SK-N-SH treated with all-trans-retinoic acid at 6 μM for 48 hours (cell line): ENCODE data around the gene CALN1.

Source experiments
- ATAC-seq: fragments of 200-7000 bp; cut with Tn5 transposase; 3 replicates; pipeline ENCODE4 v1.9.1; 2020; ENCODE audit warnings: mild to moderate bottlenecking, moderate library complexity
- ARNTL ChIP-seq: fragments of 450-650 bp; formaldehyde crosslinking; IDR thresholded peaks from 2 replicates; pipeline ENCODE4 v1.5.0; 2020; ENCODE audit warnings: low read depth, mild to moderate bottlenecking, moderate library complexity, borderline replicate concordance
- BACH2 ChIP-seq: fragments of 250-450 bp; sonication (Bioruptor Pico); IDR thresholded peaks from 2 replicates; pipeline ENCODE4 v1.9.0; 2021; ENCODE audit warnings: mild to moderate bottlenecking, borderline replicate concordance
- CREB5 ChIP-seq: fragments of 250-450 bp; sonication (Bioruptor Pico); IDR thresholded peaks from 2 replicates; pipeline ENCODE4 v1.5.1; 2020; ENCODE audit warnings: low read depth, mild to moderate bottlenecking, moderate library complexity
- CSDC2 ChIP-seq: fragments of 250-450 bp; sonication (Bioruptor Pico); IDR thresholded peaks from 2 replicates; pipeline ENCODE4 v1.5.0; 2020; ENCODE audit warnings: mild to moderate bottlenecking, moderate library complexity
- CSRNP3 ChIP-seq: fragments of 250-450 bp; sonication (Bioruptor Pico); IDR thresholded peaks from 2 replicates; pipeline ENCODE4 v1.5.1; 2021; ENCODE audit warnings: mild to moderate bottlenecking, moderate library complexity
- ESRRG ChIP-seq: fragments of 250-450 bp; sonication (Bioruptor Pico); IDR thresholded peaks from 2 replicates; pipeline ENCODE4 v1.6.1; 2021; ENCODE audit warnings: mild to moderate bottlenecking
- GLIS3 ChIP-seq: fragments of 250-450 bp; sonication (Bioruptor Pico); IDR thresholded peaks from 2 replicates; pipeline ENCODE4 v1.5.0; 2020; ENCODE audit warnings: mild to moderate bottlenecking, moderate library complexity
- ISL1 ChIP-seq: fragments of 250-450 bp; sonication (Bioruptor Pico); IDR thresholded peaks from 2 replicates; pipeline ENCODE4 v2.1.2; 2022; ENCODE audit warnings: mild to moderate bottlenecking, moderate library complexity
- OSR1 ChIP-seq: fragments of 250-450 bp; sonication (Bioruptor Pico); IDR thresholded peaks from 2 replicates; pipeline ENCODE4 v1.8.0; 2022; ENCODE audit warnings: moderate library complexity, mild to moderate bottlenecking, inconsistent platforms
- PATZ1 ChIP-seq: fragments of 250-450 bp; sonication (Bioruptor Pico); IDR thresholded peaks from 2 replicates; pipeline ENCODE4 v1.8.0; 2020; ENCODE audit warnings: mild to moderate bottlenecking, moderate library complexity, borderline replicate concordance
- PPARA ChIP-seq: fragments of 250-450 bp; sonication (Bioruptor Pico); IDR thresholded peaks from 2 replicates; pipeline ENCODE4 v1.5.0; 2020; ENCODE audit warnings: mild to moderate bottlenecking, borderline replicate concordance
- RARB ChIP-seq: fragments of 250-450 bp; sonication (Bioruptor Pico); IDR thresholded peaks from 2 replicates; pipeline ENCODE4 v1.8.0; 2021; ENCODE audit warnings: mild to moderate bottlenecking, moderate library complexity
- SNAI2 ChIP-seq: fragments of 250-450 bp; sonication (Bioruptor Pico); IDR thresholded peaks from 2 replicates; pipeline ENCODE4 v1.5.0; 2020; ENCODE audit warnings: mild to moderate bottlenecking, moderate library complexity
- TCF4 ChIP-seq: fragments of 250-450 bp; sonication (Bioruptor Pico); IDR thresholded peaks from 2 replicates; pipeline ENCODE4 v1.8.0; 2021; ENCODE audit warnings: mild to moderate bottlenecking, moderate library complexity, borderline replicate concordance
- TOX ChIP-seq: fragments of 250-450 bp; sonication (Bioruptor Pico); IDR thresholded peaks from 2 replicates; pipeline ENCODE4 v1.8.0; 2021; ENCODE audit warnings: mild to moderate bottlenecking, moderate library complexity, borderline replicate concordance
- TSHZ2 ChIP-seq: fragments of 250-450 bp; sonication (Bioruptor Pico); IDR thresholded peaks from 2 replicates; pipeline ENCODE4 v1.5.0; 2020; ENCODE audit warnings: mild to moderate bottlenecking, moderate library complexity
- ZC3H10 ChIP-seq: fragments of 250-450 bp; sonication (Bioruptor Pico); IDR thresholded peaks from 2 replicates; pipeline ENCODE4 v1.5.1; 2021; ENCODE audit warnings: mild to moderate bottlenecking, moderate library complexity
- ZFP30 ChIP-seq: fragments of 450-650 bp; formaldehyde crosslinking; IDR thresholded peaks from 2 replicates; pipeline ENCODE4 v1.5.0; 2022; ENCODE audit warnings: mild to moderate bottlenecking, moderate library complexity
- ZNF565 ChIP-seq: fragments of 450-650 bp; formaldehyde crosslinking; conservative IDR thresholded peaks from 2 replicates; pipeline ENCODE4 v1.5.0; 2020; ENCODE audit warnings: low read depth, mild to moderate bottlenecking, moderate library complexity
- ZNF70 ChIP-seq: fragments of 450-650 bp; formaldehyde crosslinking; IDR thresholded peaks from 2 replicates; pipeline ENCODE4 v1.5.0; 2020; ENCODE audit warnings: mild to moderate bottlenecking, moderate library complexity
- ZNF8 ChIP-seq: fragments of 450-650 bp; formaldehyde crosslinking; IDR thresholded peaks from 2 replicates; pipeline ENCODE4 v1.5.0; 2020; ENCODE audit warnings: mild to moderate bottlenecking, moderate library complexity

CALN1 gene

GRCh38 chr7:72408966-72409637 lies 3.0 kb downstream of the CALN1 start:
- no peak for ATAC-seq
- TF ChIP-seq TOX (CRISPR knock-in tag) (no peak), GLIS3 (CRISPR knock-in tag) (no peak), PATZ1 (CRISPR knock-in tag) (no peak), ZNF70 (CRISPR knock-in tag) (no peak), ZNF8 (CRISPR knock-in tag) (no peak), CREB5 (no peak), RARB (no peak), ISL1 (no peak), TCF4 (no peak), ESRRG (no peak), BACH2 (CRISPR knock-in tag) (no peak), CSDC2 (CRISPR knock-in tag) (no peak)

GRCh38 chr7:72406820-72407403 lies 5.2 kb downstream of the CALN1 start:
- no peak for ATAC-seq
- TF ChIP-seq ZFP30 (CRISPR knock-in tag) = no peak
- TF ChIP-seq CSRNP3 (CRISPR knock-in tag) = no peak
- TF ChIP-seq ZNF565 (CRISPR knock-in tag) = no peak
- no peak for TF ChIP-seq SNAI2 (CRISPR knock-in tag)
- no peak for TF ChIP-seq ZC3H10
- no peak for TF ChIP-seq PATZ1 (CRISPR knock-in tag)
- TF ChIP-seq TSHZ2 (CRISPR knock-in tag) = no peak
- no peak for TF ChIP-seq TCF4
- TF ChIP-seq BACH2 (CRISPR knock-in tag) = no peak
- no peak for TF ChIP-seq ZNF8 (CRISPR knock-in tag)
- TF ChIP-seq ZNF70 (CRISPR knock-in tag) = no peak

GRCh38 chr7:72405871-72406270 lies 6.3 kb downstream of the CALN1 start:
- ATAC-seq = no peak
- no peak for TF ChIP-seq ZFP30 (CRISPR knock-in tag)
- TF ChIP-seq PPARA (CRISPR knock-in tag) = no peak
- TF ChIP-seq TOX (CRISPR knock-in tag) = no peak
- no peak for TF ChIP-seq ARNTL (CRISPR knock-in tag)
- TF ChIP-seq OSR1 (CRISPR knock-in tag) = no peak
- TF ChIP-seq ZC3H10 = no peak
- TF ChIP-seq CSRNP3 (CRISPR knock-in tag) = no peak
